ENCODE results near the gene JSRP1. TPM values are rescaled to one million over a fixed set of nuclear protein-coding genes. Genes with fewer than 3 reads are reported as not detected.

The JSRP1 gene
- total and polyA plus RNA-seq, 2 of the 8 experiments (the other 6 are each of a cell fraction or from before 2014, with no cell fraction given): 0.24 to 0.56 TPM

DNA sequence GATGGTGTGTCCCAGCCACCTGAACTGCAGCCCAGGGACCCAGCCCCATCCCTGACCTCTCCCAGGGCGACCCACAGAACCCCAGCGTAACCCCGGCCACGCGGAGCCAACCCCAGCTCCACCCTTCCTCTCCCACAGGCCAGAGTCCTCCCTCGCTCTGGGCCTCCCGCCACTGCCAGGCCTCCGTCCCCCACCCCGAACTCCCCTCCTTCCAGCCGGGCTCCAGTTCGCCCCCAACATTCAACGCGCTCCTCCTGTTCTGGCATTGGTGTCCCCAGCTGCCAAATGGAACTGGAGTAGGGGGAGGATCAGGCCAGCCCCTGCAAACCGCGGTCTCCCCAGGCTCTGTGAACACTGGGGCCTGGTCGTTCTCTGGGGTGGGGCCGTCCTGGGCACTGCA, 44.3 kb upstream of the JSRP1 start (continued):
- TF ChIP-seq, protein P1, sequence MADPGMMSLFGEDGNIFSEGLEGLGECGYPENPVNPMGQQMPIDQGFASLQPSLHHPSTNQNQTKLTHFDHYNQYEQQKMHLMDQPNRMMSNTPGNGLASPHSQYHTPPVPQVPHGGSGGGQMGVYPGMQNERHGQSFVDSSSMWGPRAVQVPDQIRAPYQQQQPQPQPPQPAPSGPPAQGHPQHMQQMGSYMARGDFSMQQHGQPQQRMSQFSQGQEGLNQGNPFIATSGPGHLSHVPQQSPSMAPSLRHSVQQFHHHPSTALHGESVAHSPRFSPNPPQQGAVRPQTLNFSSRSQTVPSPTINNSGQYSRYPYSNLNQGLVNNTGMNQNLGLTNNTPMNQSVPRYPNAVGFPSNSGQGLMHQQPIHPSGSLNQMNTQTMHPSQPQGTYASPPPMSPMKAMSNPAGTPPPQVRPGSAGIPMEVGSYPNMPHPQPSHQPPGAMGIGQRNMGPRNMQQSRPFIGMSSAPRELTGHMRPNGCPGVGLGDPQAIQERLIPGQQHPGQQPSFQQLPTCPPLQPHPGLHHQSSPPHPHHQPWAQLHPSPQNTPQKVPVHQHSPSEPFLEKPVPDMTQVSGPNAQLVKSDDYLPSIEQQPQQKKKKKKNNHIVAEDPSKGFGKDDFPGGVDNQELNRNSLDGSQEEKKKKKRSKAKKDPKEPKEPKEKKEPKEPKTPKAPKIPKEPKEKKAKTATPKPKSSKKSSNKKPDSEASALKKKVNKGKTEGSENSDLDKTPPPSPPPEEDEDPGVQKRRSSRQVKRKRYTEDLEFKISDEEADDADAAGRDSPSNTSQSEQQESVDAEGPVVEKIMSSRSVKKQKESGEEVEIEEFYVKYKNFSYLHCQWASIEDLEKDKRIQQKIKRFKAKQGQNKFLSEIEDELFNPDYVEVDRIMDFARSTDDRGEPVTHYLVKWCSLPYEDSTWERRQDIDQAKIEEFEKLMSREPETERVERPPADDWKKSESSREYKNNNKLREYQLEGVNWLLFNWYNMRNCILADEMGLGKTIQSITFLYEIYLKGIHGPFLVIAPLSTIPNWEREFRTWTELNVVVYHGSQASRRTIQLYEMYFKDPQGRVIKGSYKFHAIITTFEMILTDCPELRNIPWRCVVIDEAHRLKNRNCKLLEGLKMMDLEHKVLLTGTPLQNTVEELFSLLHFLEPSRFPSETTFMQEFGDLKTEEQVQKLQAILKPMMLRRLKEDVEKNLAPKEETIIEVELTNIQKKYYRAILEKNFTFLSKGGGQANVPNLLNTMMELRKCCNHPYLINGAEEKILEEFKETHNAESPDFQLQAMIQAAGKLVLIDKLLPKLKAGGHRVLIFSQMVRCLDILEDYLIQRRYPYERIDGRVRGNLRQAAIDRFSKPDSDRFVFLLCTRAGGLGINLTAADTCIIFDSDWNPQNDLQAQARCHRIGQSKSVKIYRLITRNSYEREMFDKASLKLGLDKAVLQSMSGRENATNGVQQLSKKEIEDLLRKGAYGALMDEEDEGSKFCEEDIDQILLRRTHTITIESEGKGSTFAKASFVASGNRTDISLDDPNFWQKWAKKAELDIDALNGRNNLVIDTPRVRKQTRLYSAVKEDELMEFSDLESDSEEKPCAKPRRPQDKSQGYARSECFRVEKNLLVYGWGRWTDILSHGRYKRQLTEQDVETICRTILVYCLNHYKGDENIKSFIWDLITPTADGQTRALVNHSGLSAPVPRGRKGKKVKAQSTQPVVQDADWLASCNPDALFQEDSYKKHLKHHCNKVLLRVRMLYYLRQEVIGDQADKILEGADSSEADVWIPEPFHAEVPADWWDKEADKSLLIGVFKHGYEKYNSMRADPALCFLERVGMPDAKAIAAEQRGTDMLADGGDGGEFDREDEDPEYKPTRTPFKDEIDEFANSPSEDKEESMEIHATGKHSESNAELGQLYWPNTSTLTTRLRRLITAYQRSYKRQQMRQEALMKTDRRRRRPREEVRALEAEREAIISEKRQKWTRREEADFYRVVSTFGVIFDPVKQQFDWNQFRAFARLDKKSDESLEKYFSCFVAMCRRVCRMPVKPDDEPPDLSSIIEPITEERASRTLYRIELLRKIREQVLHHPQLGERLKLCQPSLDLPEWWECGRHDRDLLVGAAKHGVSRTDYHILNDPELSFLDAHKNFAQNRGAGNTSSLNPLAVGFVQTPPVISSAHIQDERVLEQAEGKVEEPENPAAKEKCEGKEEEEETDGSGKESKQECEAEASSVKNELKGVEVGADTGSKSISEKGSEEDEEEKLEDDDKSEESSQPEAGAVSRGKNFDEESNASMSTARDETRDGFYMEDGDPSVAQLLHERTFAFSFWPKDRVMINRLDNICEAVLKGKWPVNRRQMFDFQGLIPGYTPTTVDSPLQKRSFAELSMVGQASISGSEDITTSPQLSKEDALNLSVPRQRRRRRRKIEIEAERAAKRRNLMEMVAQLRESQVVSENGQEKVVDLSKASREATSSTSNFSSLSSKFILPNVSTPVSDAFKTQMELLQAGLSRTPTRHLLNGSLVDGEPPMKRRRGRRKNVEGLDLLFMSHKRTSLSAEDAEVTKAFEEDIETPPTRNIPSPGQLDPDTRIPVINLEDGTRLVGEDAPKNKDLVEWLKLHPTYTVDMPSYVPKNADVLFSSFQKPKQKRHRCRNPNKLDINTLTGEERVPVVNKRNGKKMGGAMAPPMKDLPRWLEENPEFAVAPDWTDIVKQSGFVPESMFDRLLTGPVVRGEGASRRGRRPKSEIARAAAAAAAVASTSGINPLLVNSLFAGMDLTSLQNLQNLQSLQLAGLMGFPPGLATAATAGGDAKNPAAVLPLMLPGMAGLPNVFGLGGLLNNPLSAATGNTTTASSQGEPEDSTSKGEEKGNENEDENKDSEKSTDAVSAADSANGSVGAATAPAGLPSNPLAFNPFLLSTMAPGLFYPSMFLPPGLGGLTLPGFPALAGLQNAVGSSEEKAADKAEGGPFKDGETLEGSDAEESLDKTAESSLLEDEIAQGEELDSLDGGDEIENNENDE (IDR thresholded peaks at IDR 0.05; ENCODE audit: insufficient replicate concordance, low read length): no peak
- TF ChIP-seq JUND (IDR thresholded peaks at IDR 0.05; ENCODE audit: low read length) (no peak), GABPA (IDR thresholded peaks at IDR 0.05; ENCODE audit: borderline replicate concordance, insufficient read depth, low read length) (no peak), TEAD4 (IDR thresholded peaks at IDR 0.05; ENCODE audit: low read depth, low read length) (no peak), SIRT6 (IDR thresholded peaks at IDR 0.05; ENCODE audit: low read length) (no peak), KDM5A (IDR thresholded peaks at IDR 0.05; ENCODE audit: low read length) (no peak), TAF1 (IDR thresholded peaks at IDR 0.05; ENCODE audit: low read depth, low read length) (no peak)
